Measurements from ENCODE around the gene GPR137.
"Not testable (repeated sequence)": the region's sequence is repeated elsewhere in the genome, so short reads cannot be mapped to it uniquely, and the experiment has no call there.

Gene GPR137

GRCh38 chr11:64306876-64307622, 21.4 kb downstream of the GPR137 start:
- Histone ChIP-seq H3K9me3 (ENCODE audit: control insufficient read depth, insufficient read depth, low read depth, low read length) (no peaks in the 10 kb centered on the region), H3K27ac (ENCODE audit: extremely low read depth, low read depth, low read length) (no peak overlapping the region), H3K4me3 (ENCODE audit: low read depth, low read length) (peak overlapping the region; percentile 62; the same call in 1 of the 2 replicates), H3K36me3 (ENCODE audit: control insufficient read depth in 2 of 2, insufficient read depth in 1 of 2, low read length in 2 of 2) (peaks cover 0 to 5% of the 10 kb centered on the region in 2 experiments; a peak in 1 of 3 replicates), H3K4me1 (ENCODE audit: control insufficient read depth, insufficient read depth, low read length) (no peaks in the 10 kb centered on the region)
- CTCF ChIA-PET, result interaction anchor here (0.6 to 1.6 kb wide), 7 partner anchors 48 to 459 kb away, joined by 3 to 9 read pairs (median 3); no protein-coding TSS in a partner anchor
- POLR2A ChIA-PET, result interaction anchor here (3.5 kb wide), 1 partner anchor 11 kb away, joined by 43 read pairs; the partner anchor contains the start of genes PRDX5 and TRMT112
- TF ChIP-seq ZIC2 (tag by site-specific recombination; IDR thresholded peaks at IDR 0.05) (peak; percentile 52), ZNF248 (tag by site-specific recombination; IDR thresholded peaks at IDR 0.05) (no peak), ZNF341 (tag by site-specific recombination; IDR thresholded peaks at IDR 0.05; ENCODE audit: low read depth) (0 out of 2 replicates have a peak, but pooled peaks have one; percentile 27)

- POLR2A ChIA-PET; H3K4me3 ChIP-seq (ENCODE audit: low read depth, low read length); H3K27ac ChIP-seq (ENCODE audit: extremely low read depth, low read depth, low read length); H3K4me1 ChIP-seq (ENCODE audit: control insufficient read depth, insufficient read depth, low read length); H3K9me3 ChIP-seq (ENCODE audit: control insufficient read depth, insufficient read depth, low read depth, low read length); H3K36me3 ChIP-seq (ENCODE audit: control insufficient read depth in 2 of 2, insufficient read depth in 1 of 2, low read length in 2 of 2): not testable (repeated sequence)
- CTCF ChIA-PET, result interaction anchor here (0.6 to 1.6 kb wide), 4 partner anchors 47 to 458 kb away, joined by 3 to 9 read pairs (median 4); no protein-coding TSS in a partner anchor
Measured at GRCh38 chr11:64307795-64308194, 22.1 kb downstream of the GPR137 start.

DNA sequence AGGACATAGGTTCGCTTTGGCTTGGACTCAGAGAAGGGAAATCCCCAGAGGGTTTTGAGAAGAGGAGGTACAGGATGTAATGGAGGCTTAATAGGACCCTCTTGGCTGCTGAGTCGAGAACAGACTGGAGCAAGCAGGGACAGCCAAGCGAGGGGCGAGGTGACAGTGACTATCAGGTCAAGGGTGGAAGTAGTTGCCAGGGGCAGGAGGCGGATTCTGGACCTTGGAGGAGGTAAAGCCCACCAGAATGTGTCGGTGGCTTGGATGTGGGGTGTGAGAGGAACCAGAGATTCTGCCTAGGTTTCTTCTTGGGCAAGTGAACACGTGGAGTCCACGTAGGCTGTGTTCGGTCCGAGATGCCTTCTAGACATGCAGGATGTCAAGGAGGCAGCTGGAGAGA, 27.3 kb downstream of the GPR137 start:
- Histone ChIP-seq H3K4me1 (ENCODE audit: control insufficient read depth, insufficient read depth, low read length) (no peaks in the 10 kb centered on the region), H3K27ac (ENCODE audit: extremely low read depth, low read depth, low read length) (no peak overlapping the region), H3K36me3 (ENCODE audit: control insufficient read depth in 2 of 2, insufficient read depth in 1 of 2, low read length in 2 of 2) (peaks cover 0 to 31% of the 10 kb centered on the region in 2 experiments; a peak in 1 of 3 replicates), H3K4me3 (ENCODE audit: low read depth, low read length) (no peak overlapping the region), H3K9me3 (ENCODE audit: control insufficient read depth, insufficient read depth, low read depth, low read length) (no peaks in the 10 kb centered on the region)
- CTCF ChIA-PET, result interaction anchor here (0.6 to 2.2 kb wide), 4 partner anchors 9 to 326 kb away, joined by 4 to 7 read pairs (median 4); no protein-coding TSS in a partner anchor
- POLR2A ChIA-PET, result no interaction called here
- no peak for TF ChIP-seq AEBP2 (tag by site-specific recombination; IDR thresholded peaks at IDR 0.05; ENCODE audit: borderline replicate concordance)
- TF ChIP-seq FEZF1 (tag by site-specific recombination; IDR thresholded peaks at IDR 0.05), result no peak
- TF ChIP-seq OVOL3 (tag by site-specific recombination; IDR thresholded peaks at IDR 0.05), result no peak
- no peak for TF ChIP-seq ZNF843 (tag by site-specific recombination; IDR thresholded peaks at IDR 0.05)

- Histone ChIP-seq H3K27ac (ENCODE audit: extremely low read depth, low read depth, low read length) (no peak overlapping the region), H3K4me1 (ENCODE audit: control insufficient read depth, insufficient read depth, low read length) (no peaks in the 10 kb centered on the region), H3K4me3 (ENCODE audit: low read depth, low read length) (no peak overlapping the region), H3K9me3 (ENCODE audit: control insufficient read depth, insufficient read depth, low read depth, low read length) (no peaks in the 10 kb centered on the region), H3K36me3 (ENCODE audit: control insufficient read depth in 2 of 2, insufficient read depth in 1 of 2, low read length in 2 of 2) (peaks cover 0 to 31% of the 10 kb centered on the region in 2 experiments; a peak in 1 of 3 replicates)
- ChIA-PET CTCF (interaction anchor here (1.6 to 2.2 kb wide), 2 partner anchors 9 to 41 kb away, joined by 5 to 7 read pairs; no protein-coding TSS in a partner anchor), POLR2A (interaction anchor here (0.7 kb wide), 1 partner anchor 109 kb away, joined by 3 read pairs; no protein-coding TSS in a partner anchor)
- TF ChIP-seq ZIC2 (tag by site-specific recombination; IDR thresholded peaks at IDR 0.05) (peak; percentile 92), PATZ1 (tag by site-specific recombination; IDR thresholded peaks at IDR 0.05) (no peak), KLF1 (tag by site-specific recombination; IDR thresholded peaks at IDR 0.05) (0 out of 2 replicates have a peak, but pooled peaks have one; percentile 26), ZNF488 (tag by site-specific recombination; IDR thresholded peaks at IDR 0.05) (no peak), CTCF (tag by site-specific recombination; IDR thresholded peaks at IDR 0.05) (no peak), ZNF544 (tag by site-specific recombination; IDR thresholded peaks at IDR 0.05) (no peak)
- TF ChIP-seq, protein P1, sequence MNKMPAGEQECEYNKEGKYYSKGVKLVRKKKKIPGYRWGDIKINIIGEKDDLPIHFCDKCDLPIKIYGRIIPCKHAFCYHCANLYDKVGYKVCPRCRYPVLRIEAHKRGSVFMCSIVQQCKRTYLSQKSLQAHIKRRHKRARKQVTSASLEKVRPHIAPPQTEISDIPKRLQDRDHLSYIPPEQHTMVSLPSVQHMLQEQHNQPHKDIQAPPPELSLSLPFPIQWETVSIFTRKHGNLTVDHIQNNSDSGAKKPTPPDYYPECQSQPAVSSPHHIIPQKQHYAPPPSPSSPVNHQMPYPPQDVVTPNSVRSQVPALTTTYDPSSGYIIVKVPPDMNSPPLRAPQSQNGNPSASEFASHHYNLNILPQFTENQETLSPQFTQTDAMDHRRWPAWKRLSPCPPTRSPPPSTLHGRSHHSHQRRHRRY (tag by site-specific recombination; IDR thresholded peaks at IDR 0.05), result no peak
- TF ChIP-seq, protein P2, sequence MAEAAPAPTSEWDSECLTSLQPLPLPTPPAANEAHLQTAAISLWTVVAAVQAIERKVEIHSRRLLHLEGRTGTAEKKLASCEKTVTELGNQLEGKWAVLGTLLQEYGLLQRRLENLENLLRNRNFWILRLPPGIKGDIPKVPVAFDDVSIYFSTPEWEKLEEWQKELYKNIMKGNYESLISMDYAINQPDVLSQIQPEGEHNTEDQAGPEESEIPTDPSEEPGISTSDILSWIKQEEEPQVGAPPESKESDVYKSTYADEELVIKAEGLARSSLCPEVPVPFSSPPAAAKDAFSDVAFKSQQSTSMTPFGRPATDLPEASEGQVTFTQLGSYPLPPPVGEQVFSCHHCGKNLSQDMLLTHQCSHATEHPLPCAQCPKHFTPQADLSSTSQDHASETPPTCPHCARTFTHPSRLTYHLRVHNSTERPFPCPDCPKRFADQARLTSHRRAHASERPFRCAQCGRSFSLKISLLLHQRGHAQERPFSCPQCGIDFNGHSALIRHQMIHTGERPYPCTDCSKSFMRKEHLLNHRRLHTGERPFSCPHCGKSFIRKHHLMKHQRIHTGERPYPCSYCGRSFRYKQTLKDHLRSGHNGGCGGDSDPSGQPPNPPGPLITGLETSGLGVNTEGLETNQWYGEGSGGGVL (tag by site-specific recombination; IDR thresholded peaks at IDR 0.05), result peak; percentile 23; the same call in 1 of the 2 replicates
Measured at GRCh38 chr11:64313491-64314145, 28.0 kb downstream of the GPR137 start.
